T-helper 2 cell treated with Interferon-gamma antibody and Interleukin-4, amounts not matched to agents 5 μg/mL and 100 μg/mL, for 36 hours (primary cell): ENCODE data around the gene SLC25A21.

Experiments used
- DNase-seq: peaks from one replicate; pipeline ENCODE4 v3.0.0; 2021; ENCODE audit warnings: low spot score
- H3K27ac Mint-ChIP-seq: one replicate; pipeline ENCODE4 v1.8.0; 2021; ENCODE audit warnings: mild to moderate bottlenecking, mixed read lengths
- H3K27me3 Mint-ChIP-seq: one replicate; pipeline ENCODE4 v1.8.0; 2021; ENCODE audit warnings: low read depth, mixed read lengths
- H3K36me3 Mint-ChIP-seq: one replicate; pipeline ENCODE4 v1.8.0; 2021; ENCODE audit warnings: low read depth, mixed read lengths
- H3K4me1 Mint-ChIP-seq: one replicate; pipeline ENCODE4 v1.8.0; 2021; ENCODE audit warnings: low read depth, mixed read lengths
- H3K4me3 Mint-ChIP-seq: one replicate; pipeline ENCODE4 v1.8.0; 2022; ENCODE audit warnings: mild to moderate bottlenecking, moderate library complexity, mixed read lengths
- H3K9me3 Mint-ChIP-seq: one replicate; pipeline ENCODE4 v1.8.0; 2021; ENCODE audit warnings: mixed read lengths

The SLC25A21 gene

GRCh38 chr14:36683083-36683724 lies 489.2 kb downstream of the SLC25A21 start:
- no peak overlapping the region for H3K27ac Mint-ChIP-seq
- H3K27me3 Mint-ChIP-seq, result no peaks in the 10 kb centered on the region
- H3K4me3 Mint-ChIP-seq, result no peak overlapping the region
- no peaks in the 10 kb centered on the region for H3K36me3 Mint-ChIP-seq
- H3K9me3 Mint-ChIP-seq, result no peaks in the 10 kb centered on the region
- H3K4me1 Mint-ChIP-seq, result no peaks in the 10 kb centered on the region
- no peak for DNase-seq

GRCh38 chr14:36682338-36682737 lies 490.1 kb downstream of the SLC25A21 start:
- no peak overlapping the region for H3K27ac Mint-ChIP-seq

GRCh38 chr14:36676236-36676635 lies 496.2 kb downstream of the SLC25A21 start:
- Mint-ChIP-seq H3K27me3 (peaks cover 8% of the 10 kb centered on the region), H3K4me3 (no peak overlapping the region), H3K4me1 (no peaks in the 10 kb centered on the region), H3K36me3 (no peaks in the 10 kb centered on the region), H3K27ac (no peak overlapping the region), H3K9me3 (no peaks in the 10 kb centered on the region)
- DNase-seq, result no peak

More at GRCh38 chr14:36682338-36682737, 490.1 kb downstream of the SLC25A21 start:
- Mint-ChIP-seq H3K27me3 (peaks cover under 1% of the 10 kb centered on the region), H3K4me1 (no peaks in the 10 kb centered on the region), H3K9me3 (no peaks in the 10 kb centered on the region), H3K36me3 (no peaks in the 10 kb centered on the region), H3K4me3 (no peak overlapping the region)
- DNase-seq, result no peak

- Mint-ChIP-seq H3K9me3 (no peaks in the 10 kb centered on the region), H3K4me3 (no peak overlapping the region), H3K36me3 (no peaks in the 10 kb centered on the region), H3K4me1 (no peaks in the 10 kb centered on the region), H3K27ac (no peak overlapping the region), H3K27me3 (peaks cover 8% of the 10 kb centered on the region)
- no peak for DNase-seq
Observed at GRCh38 chr14:36675581-36675980, 496.8 kb downstream of the SLC25A21 start.

GRCh38 chr14:36674659-36675058 lies 497.7 kb downstream of the SLC25A21 start:
- no peak for DNase-seq
- H3K9me3 Mint-ChIP-seq, result no peaks in the 10 kb centered on the region
- peaks cover 8% of the 10 kb centered on the region for H3K27me3 Mint-ChIP-seq
- no peaks in the 10 kb centered on the region for H3K36me3 Mint-ChIP-seq
- no peaks in the 10 kb centered on the region for H3K4me1 Mint-ChIP-seq
- no peak overlapping the region for H3K4me3 Mint-ChIP-seq
- no peak overlapping the region for H3K27ac Mint-ChIP-seq

- Mint-ChIP-seq H3K4me1 (no peaks in the 10 kb centered on the region), H3K4me3 (no peak overlapping the region), H3K27me3 (peaks cover 17% of the 10 kb centered on the region), H3K36me3 (no peaks in the 10 kb centered on the region), H3K9me3 (no peaks in the 10 kb centered on the region), H3K27ac (no peak overlapping the region)
- DNase-seq, result no peak
Observed at GRCh38 chr14:36672095-36672494, 500.3 kb downstream of the SLC25A21 start.

GRCh38 chr14:36671149-36671548 lies 501.3 kb downstream of the SLC25A21 start:
- H3K36me3 Mint-ChIP-seq, result no peaks in the 10 kb centered on the region
- H3K27me3 Mint-ChIP-seq, result peaks cover 18% of the 10 kb centered on the region
- DNase-seq, result no peak
- H3K9me3 Mint-ChIP-seq, result no peaks in the 10 kb centered on the region
- H3K27ac Mint-ChIP-seq, result no peak overlapping the region
- H3K4me3 Mint-ChIP-seq, result no peak overlapping the region
- H3K4me1 Mint-ChIP-seq, result no peaks in the 10 kb centered on the region

- DNase-seq, result no peak
- Mint-ChIP-seq H3K36me3 (no peaks in the 10 kb centered on the region), H3K4me3 (no peak overlapping the region), H3K4me1 (peaks cover 5% of the 10 kb centered on the region), H3K9me3 (no peaks in the 10 kb centered on the region), H3K27me3 (peaks cover 49% of the 10 kb centered on the region), H3K27ac (no peak overlapping the region)
Observed at GRCh38 chr14:36667679-36668078, 504.7 kb downstream of the SLC25A21 start.

- Mint-ChIP-seq H3K4me3 (no peak overlapping the region), H3K4me1 (peaks cover 5% of the 10 kb centered on the region), H3K36me3 (no peaks in the 10 kb centered on the region), H3K27me3 (peaks cover 60% of the 10 kb centered on the region), H3K27ac (no peak overlapping the region), H3K9me3 (peaks cover under 1% of the 10 kb centered on the region)
- no peak for DNase-seq
Observed at GRCh38 chr14:36666416-36667206, 505.8 kb downstream of the SLC25A21 start.

GRCh38 chr14:36665887-36666415 lies 506.5 kb downstream of the SLC25A21 start:
- DNase-seq, result no peak
- H3K9me3 Mint-ChIP-seq, result peaks cover 4% of the 10 kb centered on the region
- H3K4me1 Mint-ChIP-seq, result peaks cover 8% of the 10 kb centered on the region
- H3K27me3 Mint-ChIP-seq, result peaks cover 66% of the 10 kb centered on the region
- no peak overlapping the region for H3K4me3 Mint-ChIP-seq
- peaks cover 1% of the 10 kb centered on the region for H3K36me3 Mint-ChIP-seq
- no peak overlapping the region for H3K27ac Mint-ChIP-seq

- Mint-ChIP-seq H3K4me1 (peaks cover 8% of the 10 kb centered on the region), H3K36me3 (peaks cover 5% of the 10 kb centered on the region), H3K4me3 (no peak overlapping the region), H3K27me3 (peaks cover 80% of the 10 kb centered on the region), H3K9me3 (peaks cover 4% of the 10 kb centered on the region), H3K27ac (no peak overlapping the region)
- no peak for DNase-seq
Observed at GRCh38 chr14:36664322-36665193, 507.8 kb downstream of the SLC25A21 start.

- Mint-ChIP-seq H3K4me1 (peaks cover 8% of the 10 kb centered on the region), H3K27me3 (peaks cover 86% of the 10 kb centered on the region), H3K27ac (peak overlapping the region; percentile 57), H3K36me3 (peaks cover 5% of the 10 kb centered on the region), H3K9me3 (peaks cover 4% of the 10 kb centered on the region), H3K4me3 (no peak overlapping the region)
- DNase-seq, result no peak
Observed at GRCh38 chr14:36663404-36664321, 508.7 kb downstream of the SLC25A21 start.
